Nephron progenitor cell (in vitro differentiated cells): ENCODE measurements around the gene MLH1.
A peak's percentile ranks its signal among the peaks of the same experiment; 100 is the strongest.
"Not testable (repeated sequence)": the region's sequence is repeated elsewhere in the genome, so short reads cannot be mapped to it uniquely, and the experiment has no call there.

Experiments used
- DNase-seq: peaks from one replicate; pipeline ENCODE4 v3.0.0; 2021
- H3K27ac Mint-ChIP-seq: 2 replicates; pipeline ENCODE4 v1.8.0; 2021; ENCODE audit warnings: mild to moderate bottlenecking, moderate library complexity, mixed read lengths
- H3K27me3 Mint-ChIP-seq: 2 replicates; pipeline ENCODE4 v1.8.0; 2021; ENCODE audit warnings: mild to moderate bottlenecking, low read depth, mixed read lengths; ENCODE audit not compliant: poor library complexity
- H3K36me3 Mint-ChIP-seq: 2 replicates; pipeline ENCODE4 v1.8.0; 2021; ENCODE audit warnings: low read depth, mixed read lengths
- H3K4me1 Mint-ChIP-seq: 2 replicates; pipeline ENCODE4 v1.8.0; 2021; ENCODE audit warnings: mixed read lengths
- H3K4me3 Mint-ChIP-seq: 2 replicates; pipeline ENCODE4 v1.8.0; 2021; ENCODE audit warnings: mild to moderate bottlenecking, moderate library complexity, mixed read lengths
- H3K9me3 Mint-ChIP-seq: 2 replicates; pipeline ENCODE4 v1.8.0; 2021; ENCODE audit warnings: mild to moderate bottlenecking, moderate library complexity, mixed read lengths
- TF ChIP-seq, protein P1 (sequence below): fragments of 200-600 bp; sonication (generic); IDR thresholded peaks from 2 replicates; pipeline ENCODE4 v1.5.0; 2021; ENCODE audit warnings: antibody characterized with exemption

The MLH1 gene

DNA sequence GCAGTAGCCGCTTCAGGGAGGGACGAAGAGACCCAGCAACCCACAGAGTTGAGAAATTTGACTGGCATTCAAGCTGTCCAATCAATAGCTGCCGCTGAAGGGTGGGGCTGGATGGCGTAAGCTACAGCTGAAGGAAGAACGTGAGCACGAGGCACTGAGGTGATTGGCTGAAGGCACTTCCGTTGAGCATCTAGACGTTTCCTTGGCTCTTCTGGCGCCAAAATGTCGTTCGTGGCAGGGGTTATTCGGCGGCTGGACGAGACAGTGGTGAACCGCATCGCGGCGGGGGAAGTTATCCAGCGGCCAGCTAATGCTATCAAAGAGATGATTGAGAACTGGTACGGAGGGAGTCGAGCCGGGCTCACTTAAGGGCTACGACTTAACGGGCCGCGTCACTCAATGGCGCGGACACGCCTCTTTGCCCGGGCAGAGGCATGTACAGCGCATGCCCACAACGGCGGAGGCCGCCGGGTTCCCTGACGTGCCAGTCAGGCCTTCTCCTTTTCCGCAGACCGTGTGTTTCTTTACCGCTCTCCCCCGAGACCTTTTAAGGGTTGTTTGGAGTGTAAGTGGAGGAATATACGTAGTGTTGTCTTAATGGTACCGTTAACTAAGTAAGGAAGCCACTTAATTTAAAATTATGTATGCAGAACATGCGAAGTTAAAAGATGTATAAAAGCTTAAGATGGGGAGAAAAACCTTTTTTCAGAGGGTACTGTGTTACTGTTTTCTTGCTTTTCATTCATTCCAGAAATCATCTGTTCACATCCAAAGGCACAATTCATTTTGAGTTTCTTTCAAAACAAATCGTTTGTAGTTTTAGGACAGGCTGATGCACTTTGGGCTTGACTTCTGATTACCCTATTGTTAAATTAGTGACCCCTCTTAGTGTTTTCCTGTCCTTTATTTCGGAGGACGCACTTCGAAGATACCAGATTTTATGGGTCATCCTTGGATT lies at the start of gene MLH1:
TSS of gene MLH1 (plus strand) at position 193 of the 958 bp plus-strand sequence. CDS start at position 223, 30 bp downstream.
- no peaks in the 10 kb centered on the region for H3K9me3 Mint-ChIP-seq
- H3K27me3 Mint-ChIP-seq: no peaks in the 10 kb centered on the region
- DNase-seq: peak; percentile 98
- TF ChIP-seq, protein P1, sequence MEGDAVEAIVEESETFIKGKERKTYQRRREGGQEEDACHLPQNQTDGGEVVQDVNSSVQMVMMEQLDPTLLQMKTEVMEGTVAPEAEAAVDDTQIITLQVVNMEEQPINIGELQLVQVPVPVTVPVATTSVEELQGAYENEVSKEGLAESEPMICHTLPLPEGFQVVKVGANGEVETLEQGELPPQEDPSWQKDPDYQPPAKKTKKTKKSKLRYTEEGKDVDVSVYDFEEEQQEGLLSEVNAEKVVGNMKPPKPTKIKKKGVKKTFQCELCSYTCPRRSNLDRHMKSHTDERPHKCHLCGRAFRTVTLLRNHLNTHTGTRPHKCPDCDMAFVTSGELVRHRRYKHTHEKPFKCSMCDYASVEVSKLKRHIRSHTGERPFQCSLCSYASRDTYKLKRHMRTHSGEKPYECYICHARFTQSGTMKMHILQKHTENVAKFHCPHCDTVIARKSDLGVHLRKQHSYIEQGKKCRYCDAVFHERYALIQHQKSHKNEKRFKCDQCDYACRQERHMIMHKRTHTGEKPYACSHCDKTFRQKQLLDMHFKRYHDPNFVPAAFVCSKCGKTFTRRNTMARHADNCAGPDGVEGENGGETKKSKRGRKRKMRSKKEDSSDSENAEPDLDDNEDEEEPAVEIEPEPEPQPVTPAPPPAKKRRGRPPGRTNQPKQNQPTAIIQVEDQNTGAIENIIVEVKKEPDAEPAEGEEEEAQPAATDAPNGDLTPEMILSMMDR: no peak
- H3K36me3 Mint-ChIP-seq: peaks cover 34% of the 10 kb centered on the region
- peaks cover 30% of the 10 kb centered on the region for H3K4me1 Mint-ChIP-seq
- H3K4me3 Mint-ChIP-seq: no peak within 1 kb of the TSS
- no peak within 1 kb of the TSS for H3K27ac Mint-ChIP-seq

DNA sequence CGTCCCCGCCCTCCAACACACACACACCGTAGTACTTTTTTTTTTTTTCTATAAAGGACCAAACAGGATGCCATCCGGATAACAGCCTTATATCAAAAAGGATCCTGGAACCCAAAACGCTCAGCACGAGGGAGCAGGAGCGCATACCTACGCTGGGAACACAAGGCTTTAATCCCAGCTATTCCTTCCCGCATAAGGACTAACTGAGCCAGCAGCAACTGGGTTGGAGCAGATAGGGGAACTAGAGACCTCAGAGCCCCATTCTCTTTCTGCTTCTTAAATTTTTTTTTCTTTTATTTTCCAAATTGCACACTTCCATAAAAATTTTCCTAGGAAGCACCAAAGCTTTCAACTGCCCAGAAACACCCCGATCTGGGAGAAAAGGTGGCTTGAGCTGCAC lies 49.7 kb upstream of the MLH1 start:
- Mint-ChIP-seq H3K27ac (no peak overlapping the region), H3K4me1 (peaks cover 41% of the 10 kb centered on the region), H3K4me3 (peak overlapping the region; percentile 82), H3K9me3 (peaks cover 36% of the 10 kb centered on the region), H3K36me3 (peaks cover 28% of the 10 kb centered on the region), H3K27me3 (peaks cover 37% of the 10 kb centered on the region)
- TF ChIP-seq, protein P1: no peak
- no peak for DNase-seq

DNA sequence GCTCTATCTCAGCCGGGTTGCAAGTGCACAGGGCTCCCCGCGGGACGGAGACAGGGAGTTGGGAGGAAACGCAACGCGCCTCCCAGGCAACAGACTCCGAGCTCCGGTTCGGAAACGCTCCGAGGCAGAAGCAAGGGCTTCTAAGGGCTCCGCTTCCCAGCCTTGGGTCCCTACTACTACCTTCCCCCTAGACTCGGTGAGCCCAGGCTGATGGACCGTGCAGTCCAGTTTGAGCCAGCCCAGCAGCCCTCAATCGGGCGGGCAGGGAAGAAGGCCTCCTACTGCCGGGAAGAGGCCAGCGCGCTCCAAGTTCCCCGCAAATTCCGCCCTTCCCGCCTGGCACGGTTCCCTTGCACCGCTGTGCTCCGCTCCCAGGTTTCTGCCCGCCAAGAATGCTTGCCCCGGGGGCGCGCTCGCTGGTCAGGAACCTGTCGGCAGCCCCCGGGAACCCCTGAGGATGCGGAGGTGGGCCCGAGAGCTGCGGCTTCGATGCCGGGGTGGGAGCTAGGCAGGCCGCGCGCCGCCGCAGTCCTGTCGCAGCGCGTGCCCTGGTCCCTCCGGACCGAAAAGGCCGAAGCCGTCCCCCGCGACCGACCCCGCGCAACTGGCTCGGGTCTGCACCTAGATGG lies 49.2 kb upstream of the MLH1 start:
- H3K36me3 Mint-ChIP-seq: peaks cover 33% of the 10 kb centered on the region
- TF ChIP-seq, protein P1: no peak
- H3K27me3 Mint-ChIP-seq: peaks cover 40% of the 10 kb centered on the region
- peaks cover 39% of the 10 kb centered on the region for H3K4me1 Mint-ChIP-seq
- H3K9me3 Mint-ChIP-seq: peaks cover 42% of the 10 kb centered on the region
- peak; percentile 67 for DNase-seq
- H3K4me3 Mint-ChIP-seq: peak overlapping the region; percentile 82
- no peak overlapping the region for H3K27ac Mint-ChIP-seq

DNA sequence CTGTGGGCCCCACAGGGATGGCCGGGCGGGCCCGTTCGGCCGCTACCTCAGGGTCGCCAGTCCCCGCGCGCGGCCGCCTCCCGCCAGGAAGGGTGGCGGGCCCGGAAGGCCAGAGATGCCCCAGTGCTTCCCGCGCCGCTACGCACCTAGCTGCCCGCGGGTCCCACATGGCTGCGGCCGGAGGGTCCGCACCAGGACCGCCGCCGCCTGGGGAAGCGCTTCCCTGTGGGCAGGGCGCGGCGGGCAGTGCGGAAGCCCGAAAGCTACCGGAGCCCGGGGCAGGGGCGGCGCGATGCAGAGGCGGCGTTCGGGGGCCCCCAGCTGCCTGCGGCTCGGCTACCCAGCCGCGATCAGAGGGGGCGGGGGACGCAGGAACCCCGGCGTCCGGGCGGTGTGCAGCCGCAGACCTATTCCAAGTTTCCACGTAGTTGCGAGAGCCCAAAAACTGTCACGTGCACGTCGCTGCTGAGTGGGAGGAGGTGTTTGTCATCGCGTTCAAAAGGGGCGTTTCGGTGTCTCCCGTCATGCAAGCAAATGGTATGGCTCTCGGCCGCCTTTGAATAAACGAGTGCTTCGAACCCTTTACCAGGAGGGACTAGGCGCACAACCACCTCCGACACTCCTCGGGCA lies 48.6 kb upstream of the MLH1 start, which contains the start of gene TRANK1:
TSS of gene TRANK1 (minus strand) at position 414 of the 630 bp plus-strand sequence. CDS start at position 169, 245 bp downstream.
- TF ChIP-seq, protein P1: no peak
- no peak within 1 kb of the TSS for H3K27ac Mint-ChIP-seq
- H3K4me3 Mint-ChIP-seq: peak within 1 kb of the TSS; percentile 82
- peaks cover 48% of the 10 kb centered on the region for H3K9me3 Mint-ChIP-seq
- DNase-seq: no peak
- peaks cover 43% of the 10 kb centered on the region for H3K27me3 Mint-ChIP-seq
- H3K36me3 Mint-ChIP-seq: peaks cover 38% of the 10 kb centered on the region
- H3K4me1 Mint-ChIP-seq: peaks cover 36% of the 10 kb centered on the region

DNA sequence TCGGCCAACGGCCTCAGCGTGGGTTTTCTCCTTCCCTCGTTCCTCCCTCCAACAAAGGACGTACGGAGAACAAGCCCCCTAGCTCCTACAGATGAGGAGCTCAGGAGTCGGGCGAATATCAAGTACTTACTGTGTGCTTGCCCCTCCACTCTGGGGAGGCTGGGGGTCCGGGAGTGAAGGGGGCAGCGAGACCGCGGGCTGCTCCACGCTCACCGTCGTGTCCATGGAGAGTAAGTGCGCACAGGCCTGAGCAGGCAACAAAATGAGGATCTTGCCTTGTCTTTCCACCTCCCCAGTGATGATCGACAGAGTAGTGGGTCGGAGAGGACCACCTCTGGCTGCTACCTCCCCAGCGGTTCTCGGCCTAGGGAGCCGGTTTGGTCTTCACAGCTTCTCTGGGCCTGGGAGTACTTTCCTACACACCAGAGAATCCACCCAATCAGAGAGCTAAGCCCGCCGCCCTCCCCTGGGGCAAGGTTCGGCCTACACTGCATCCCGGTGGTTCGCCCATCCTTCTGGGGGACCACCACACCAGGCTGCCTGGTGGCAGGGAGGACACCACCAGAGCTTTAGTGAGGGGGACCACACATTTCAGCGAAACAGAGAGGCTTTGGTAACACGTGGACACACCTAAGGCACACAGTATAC lies 47.9 kb upstream of the MLH1 start:
- Mint-ChIP-seq H3K9me3 (peaks cover 48% of the 10 kb centered on the region), H3K27ac (no peak overlapping the region), H3K27me3 (peaks cover 41% of the 10 kb centered on the region), H3K4me3 (peak overlapping the region; percentile 81), H3K4me1 (peaks cover 34% of the 10 kb centered on the region), H3K36me3 (peaks cover 38% of the 10 kb centered on the region)
- TF ChIP-seq, protein P1: no peak
- no peak for DNase-seq

DNA sequence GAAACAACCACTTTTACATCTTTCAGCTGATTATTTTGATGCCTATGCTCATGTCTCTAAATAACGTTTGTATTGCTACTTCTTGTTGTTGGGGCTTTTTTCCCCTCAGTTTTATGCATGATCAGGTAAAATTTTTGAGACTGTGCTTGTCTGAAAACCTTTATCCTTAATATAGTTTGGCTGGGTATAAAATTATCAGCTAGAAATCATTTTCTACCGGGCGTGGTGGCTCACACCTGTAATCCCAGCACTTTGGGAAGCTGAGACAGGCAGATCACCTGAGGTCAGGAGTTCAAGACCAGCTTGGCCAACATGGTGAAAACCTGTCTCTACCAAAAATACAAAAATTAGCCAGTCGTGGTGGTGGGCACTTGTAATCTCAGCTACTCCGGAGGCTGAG lies 45.5 kb upstream of the MLH1 start:
- DNase-seq, H3K27ac Mint-ChIP-seq, H3K4me3 Mint-ChIP-seq: not testable (repeated sequence)
- peaks cover 38% of the 10 kb centered on the region for H3K36me3 Mint-ChIP-seq
- peaks cover 10% of the 10 kb centered on the region for H3K4me1 Mint-ChIP-seq
- peaks cover 35% of the 10 kb centered on the region for H3K27me3 Mint-ChIP-seq
- H3K9me3 Mint-ChIP-seq: peaks cover 48% of the 10 kb centered on the region
